GM23338 (cell line): ENCODE results near the gene UNC13D. TPM values are rescaled to one million over a fixed set of nuclear protein-coding genes. Genes with fewer than 3 reads are reported as not detected.

Source experiments
- ATAC-seq: fragments of 200-7000 bp; cut with Tn5 transposase; 3 replicates; pipeline ENCODE4 v1.9.1; 2020
- DNase-seq: peaks from one replicate; pipeline ENCODE4 v3.0.0-alpha.2; 2015; ENCODE audit warnings: low spot score
- H2AFZ ChIP-seq: fragments of 200-600 bp; sonication (generic); 2 replicates; pipeline ENCODE4 v1.8.0; 2016; ENCODE audit warnings: antibody characterized with exemption, mild to moderate bottlenecking, moderate library complexity
- H3F3A ChIP-seq: fragments of 200-600 bp; sonication (generic); replicated peaks from 2 replicates; pipeline ENCODE4 v1.8.0; 2017; ENCODE audit warnings: antibody characterized with exemption, mixed run types, low read depth
- H3K27ac ChIP-seq: fragments of 200-600 bp; sonication (generic); 2 replicates; pipeline ENCODE4 v1.6.1; 2016; ENCODE audit warnings: low read depth
- H3K27me3 ChIP-seq: fragments of 200-600 bp; sonication (generic); 2 replicates; pipeline ENCODE4 v1.8.0; 2016; ENCODE audit warnings: mild to moderate bottlenecking, mixed run types, moderate library complexity; ENCODE audit not compliant: insufficient read depth
- H3K36me3 ChIP-seq: fragments of 200-600 bp; sonication (generic); 2 replicates; pipeline ENCODE4 v1.8.0; 2016; ENCODE audit warnings: mild to moderate bottlenecking; ENCODE audit not compliant: insufficient read depth
- H3K4me1 ChIP-seq: fragments of 200-600 bp; sonication (generic); 2 replicates; pipeline ENCODE4 v1.8.0; 2016; ENCODE audit warnings: mild to moderate bottlenecking, moderate library complexity; ENCODE audit not compliant: insufficient read depth
- H3K4me2 ChIP-seq: fragments of 200-600 bp; sonication (generic); 2 replicates; pipeline ENCODE4 v1.7.1; 2017; ENCODE audit warnings: mixed run types
- H3K4me3 ChIP-seq: fragments of 200-600 bp; sonication (generic); 2 replicates; pipeline ENCODE4 v1.6.1; 2016; ENCODE audit warnings: mixed run types
- H3K79me2 ChIP-seq: fragments of 200-600 bp; sonication (generic); replicated peaks from 2 replicates; pipeline ENCODE4 v1.8.0; 2017; ENCODE audit warnings: mild to moderate bottlenecking; ENCODE audit not compliant: insufficient read depth
- H3K9me2 ChIP-seq: fragments of 200-600 bp; sonication (generic); 2 replicates; pipeline ENCODE4 v1.8.0; 2017; ENCODE audit not compliant: insufficient read depth
- H4K20me1 ChIP-seq: fragments of 200-600 bp; sonication (generic); replicated peaks from 2 replicates; pipeline ENCODE4 v1.8.0; 2017; ENCODE audit warnings: mild to moderate bottlenecking; ENCODE audit not compliant: insufficient read depth
- H3K27ac Mint-ChIP-seq: 2 replicates; pipeline ENCODE4 v1.8.0; 2020; ENCODE audit warnings: inconsistent platforms, mild to moderate bottlenecking, moderate library complexity, mixed read lengths
- H3K27me3 Mint-ChIP-seq: 3 replicates; pipeline ENCODE4 v1.8.0; 2022; ENCODE audit warnings: low read depth, mild to moderate bottlenecking, moderate library complexity, mixed read lengths, inconsistent platforms; ENCODE audit not compliant: insufficient read depth, poor library complexity
- H3K36me3 Mint-ChIP-seq: 3 replicates; pipeline ENCODE4 v1.8.0; 2021; ENCODE audit warnings: low read depth, mild to moderate bottlenecking, inconsistent platforms, moderate library complexity, mixed read lengths
- H3K4me1 Mint-ChIP-seq: 3 replicates; pipeline ENCODE4 v1.8.0; 2020; ENCODE audit warnings: mild to moderate bottlenecking, inconsistent platforms, mixed read lengths
- H3K4me3 Mint-ChIP-seq: 3 replicates; pipeline ENCODE4 v1.8.0; 2021; ENCODE audit warnings: moderate library complexity, mild to moderate bottlenecking, inconsistent platforms, mixed read lengths
- H3K9me3 Mint-ChIP-seq: 3 replicates; pipeline ENCODE4 v1.8.0; 2020; ENCODE audit warnings: moderate library complexity, mild to moderate bottlenecking, inconsistent platforms, mixed read lengths
- CREB1 ChIP-seq: fragments of 250-450 bp; sonication (Bioruptor Pico); IDR thresholded peaks from 2 replicates; pipeline ENCODE4 v1.5.0; 2020; ENCODE audit warnings: low read depth, mild to moderate bottlenecking, moderate library complexity
- EZH2 ChIP-seq: fragments of 200-600 bp; sonication (generic); IDR thresholded peaks from one replicate; pipeline ENCODE4 v1.8.0; 2017; ENCODE audit warnings: antibody characterized with exemption, mild to moderate bottlenecking, low read depth; ENCODE audit not compliant: unreplicated experiment
- EZH2phosphoT487 ChIP-seq: fragments of 200-600 bp; sonication (generic); IDR thresholded peaks from one replicate; pipeline ENCODE4 v1.8.1; 2018; ENCODE audit warnings: antibody characterized with exemption; ENCODE audit not compliant: unreplicated experiment
- JUNB ChIP-seq: IDR thresholded peaks from one replicate; pipeline ENCODE4 v1.6.1; 2016; ENCODE audit warnings: antibody characterized with exemption; ENCODE audit not compliant: unreplicated experiment
- NANOG ChIP-seq: IDR thresholded peaks from 2 replicates; pipeline ENCODE4 v1.6.1; 2016; ENCODE audit warnings: antibody characterized with exemption, borderline replicate concordance
- POLR2AphosphoS5 ChIP-seq: IDR thresholded peaks from 2 replicates; pipeline ENCODE4 v1.6.1; 2016; ENCODE audit warnings: antibody characterized with exemption, low read depth
- STAT1 ChIP-seq: IDR thresholded peaks from one replicate; pipeline ENCODE4 v1.6.1; 2016; ENCODE audit warnings: antibody characterized with exemption; ENCODE audit not compliant: unreplicated experiment
- ZNF114 ChIP-seq: fragments of 250-450 bp; sonication (Bioruptor Pico); IDR thresholded peaks from 2 replicates; pipeline ENCODE4 v1.5.0; 2020; ENCODE audit warnings: mild to moderate bottlenecking, moderate library complexity
- ZNF331 ChIP-seq: fragments of 250-450 bp; sonication (Bioruptor Pico); IDR thresholded peaks from 2 replicates; pipeline ENCODE4 v1.5.0; 2020; ENCODE audit warnings: low read depth, mild to moderate bottlenecking, moderate library complexity
- polyA plus RNA-seq: library from polyadenylated mRNA; unstranded; fragments of >200 nt; fragmentation: Nextera tagmentation; extraction: Ambion mirVana; gene quantifications from 2 replicates; pipeline ENCODE4 v1.2.1, GENCODE V29; 2016
- total RNA-seq: library from RNA; depleted of rRNA; stranded (reverse); fragments of >200 nt; shearing (Covaris generic); gene quantifications from 2 replicates; pipeline ENCODE4 v1.2.3, GENCODE V29; 2014
- TF ChIP-seq, protein P1 (sequence below): IDR thresholded peaks from 2 replicates; pipeline ENCODE4 v1.6.1; 2016; ENCODE audit warnings: antibody characterized with exemption
- TF ChIP-seq, protein P2 (sequence below): fragments of 250-450 bp; sonication (Bioruptor Pico); IDR thresholded peaks from 2 replicates; pipeline ENCODE4 v1.5.0; 2020; ENCODE audit warnings: mild to moderate bottlenecking, moderate library complexity
- TF ChIP-seq, protein P3 (sequence below): IDR thresholded peaks from one replicate; pipeline ENCODE4 v1.6.1; 2018; ENCODE audit warnings: antibody characterized with exemption; ENCODE audit not compliant: unreplicated experiment
- TF ChIP-seq, protein P4 (sequence below), 2 experiments: fragments of 200-600 bp in 1 of 2; sonication (generic) in 1 of 2; conservative IDR thresholded peaks; 2 replicates each; pipeline versions ENCODE4 v1.5.1 to v1.6.1; 2016 to 2017; ENCODE audit warnings: antibody characterized with exemption in 2 of 2, low read depth in 2 of 2, mild to moderate bottlenecking in 2 of 2, moderate library complexity in 1 of 2

Gene UNC13D
- total and polyA plus RNA-seq, 2 experiments from 2014 or later, result 5.9 to 10.8 TPM

DNA sequence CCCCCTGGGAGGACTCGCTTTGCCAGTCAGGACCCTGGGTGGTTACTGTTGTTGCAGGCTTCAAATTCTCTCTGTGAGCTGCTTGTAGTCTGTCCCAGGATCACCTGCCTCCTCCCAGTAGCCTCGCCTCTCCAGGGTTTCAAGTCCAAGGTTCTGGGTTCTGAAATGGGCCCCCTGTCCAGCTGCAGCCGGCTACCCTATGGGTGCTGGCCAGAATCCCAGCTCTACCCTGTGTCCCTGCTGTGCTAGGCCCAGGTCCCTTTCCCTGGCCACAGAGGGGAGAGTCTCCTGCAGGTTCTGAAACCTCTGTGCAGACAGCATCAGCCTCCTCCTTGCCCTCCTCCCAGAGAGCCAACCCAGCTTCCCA is 21.4 kb downstream of the UNC13D start:
- no peaks in the 10 kb centered on the region for H3K9me3 Mint-ChIP-seq
- H3K36me3 ChIP-seq, result no peaks in the 10 kb centered on the region; the same call in none of the 2 replicates
- TF ChIP-seq, protein P1, sequence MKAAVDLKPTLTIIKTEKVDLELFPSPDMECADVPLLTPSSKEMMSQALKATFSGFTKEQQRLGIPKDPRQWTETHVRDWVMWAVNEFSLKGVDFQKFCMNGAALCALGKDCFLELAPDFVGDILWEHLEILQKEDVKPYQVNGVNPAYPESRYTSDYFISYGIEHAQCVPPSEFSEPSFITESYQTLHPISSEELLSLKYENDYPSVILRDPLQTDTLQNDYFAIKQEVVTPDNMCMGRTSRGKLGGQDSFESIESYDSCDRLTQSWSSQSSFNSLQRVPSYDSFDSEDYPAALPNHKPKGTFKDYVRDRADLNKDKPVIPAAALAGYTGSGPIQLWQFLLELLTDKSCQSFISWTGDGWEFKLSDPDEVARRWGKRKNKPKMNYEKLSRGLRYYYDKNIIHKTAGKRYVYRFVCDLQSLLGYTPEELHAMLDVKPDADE, result no peak
- TF ChIP-seq ZNF114 (CRISPR knock-in tag) (no peak), NANOG (no peak), POLR2AphosphoS5 (no peak), JUNB (no peak), STAT1 (no peak), ZNF331 (no peak), EZH2 (no peak), CREB1 (no peak), EZH2phosphoT487 (no peak)
- TF ChIP-seq, protein P2, sequence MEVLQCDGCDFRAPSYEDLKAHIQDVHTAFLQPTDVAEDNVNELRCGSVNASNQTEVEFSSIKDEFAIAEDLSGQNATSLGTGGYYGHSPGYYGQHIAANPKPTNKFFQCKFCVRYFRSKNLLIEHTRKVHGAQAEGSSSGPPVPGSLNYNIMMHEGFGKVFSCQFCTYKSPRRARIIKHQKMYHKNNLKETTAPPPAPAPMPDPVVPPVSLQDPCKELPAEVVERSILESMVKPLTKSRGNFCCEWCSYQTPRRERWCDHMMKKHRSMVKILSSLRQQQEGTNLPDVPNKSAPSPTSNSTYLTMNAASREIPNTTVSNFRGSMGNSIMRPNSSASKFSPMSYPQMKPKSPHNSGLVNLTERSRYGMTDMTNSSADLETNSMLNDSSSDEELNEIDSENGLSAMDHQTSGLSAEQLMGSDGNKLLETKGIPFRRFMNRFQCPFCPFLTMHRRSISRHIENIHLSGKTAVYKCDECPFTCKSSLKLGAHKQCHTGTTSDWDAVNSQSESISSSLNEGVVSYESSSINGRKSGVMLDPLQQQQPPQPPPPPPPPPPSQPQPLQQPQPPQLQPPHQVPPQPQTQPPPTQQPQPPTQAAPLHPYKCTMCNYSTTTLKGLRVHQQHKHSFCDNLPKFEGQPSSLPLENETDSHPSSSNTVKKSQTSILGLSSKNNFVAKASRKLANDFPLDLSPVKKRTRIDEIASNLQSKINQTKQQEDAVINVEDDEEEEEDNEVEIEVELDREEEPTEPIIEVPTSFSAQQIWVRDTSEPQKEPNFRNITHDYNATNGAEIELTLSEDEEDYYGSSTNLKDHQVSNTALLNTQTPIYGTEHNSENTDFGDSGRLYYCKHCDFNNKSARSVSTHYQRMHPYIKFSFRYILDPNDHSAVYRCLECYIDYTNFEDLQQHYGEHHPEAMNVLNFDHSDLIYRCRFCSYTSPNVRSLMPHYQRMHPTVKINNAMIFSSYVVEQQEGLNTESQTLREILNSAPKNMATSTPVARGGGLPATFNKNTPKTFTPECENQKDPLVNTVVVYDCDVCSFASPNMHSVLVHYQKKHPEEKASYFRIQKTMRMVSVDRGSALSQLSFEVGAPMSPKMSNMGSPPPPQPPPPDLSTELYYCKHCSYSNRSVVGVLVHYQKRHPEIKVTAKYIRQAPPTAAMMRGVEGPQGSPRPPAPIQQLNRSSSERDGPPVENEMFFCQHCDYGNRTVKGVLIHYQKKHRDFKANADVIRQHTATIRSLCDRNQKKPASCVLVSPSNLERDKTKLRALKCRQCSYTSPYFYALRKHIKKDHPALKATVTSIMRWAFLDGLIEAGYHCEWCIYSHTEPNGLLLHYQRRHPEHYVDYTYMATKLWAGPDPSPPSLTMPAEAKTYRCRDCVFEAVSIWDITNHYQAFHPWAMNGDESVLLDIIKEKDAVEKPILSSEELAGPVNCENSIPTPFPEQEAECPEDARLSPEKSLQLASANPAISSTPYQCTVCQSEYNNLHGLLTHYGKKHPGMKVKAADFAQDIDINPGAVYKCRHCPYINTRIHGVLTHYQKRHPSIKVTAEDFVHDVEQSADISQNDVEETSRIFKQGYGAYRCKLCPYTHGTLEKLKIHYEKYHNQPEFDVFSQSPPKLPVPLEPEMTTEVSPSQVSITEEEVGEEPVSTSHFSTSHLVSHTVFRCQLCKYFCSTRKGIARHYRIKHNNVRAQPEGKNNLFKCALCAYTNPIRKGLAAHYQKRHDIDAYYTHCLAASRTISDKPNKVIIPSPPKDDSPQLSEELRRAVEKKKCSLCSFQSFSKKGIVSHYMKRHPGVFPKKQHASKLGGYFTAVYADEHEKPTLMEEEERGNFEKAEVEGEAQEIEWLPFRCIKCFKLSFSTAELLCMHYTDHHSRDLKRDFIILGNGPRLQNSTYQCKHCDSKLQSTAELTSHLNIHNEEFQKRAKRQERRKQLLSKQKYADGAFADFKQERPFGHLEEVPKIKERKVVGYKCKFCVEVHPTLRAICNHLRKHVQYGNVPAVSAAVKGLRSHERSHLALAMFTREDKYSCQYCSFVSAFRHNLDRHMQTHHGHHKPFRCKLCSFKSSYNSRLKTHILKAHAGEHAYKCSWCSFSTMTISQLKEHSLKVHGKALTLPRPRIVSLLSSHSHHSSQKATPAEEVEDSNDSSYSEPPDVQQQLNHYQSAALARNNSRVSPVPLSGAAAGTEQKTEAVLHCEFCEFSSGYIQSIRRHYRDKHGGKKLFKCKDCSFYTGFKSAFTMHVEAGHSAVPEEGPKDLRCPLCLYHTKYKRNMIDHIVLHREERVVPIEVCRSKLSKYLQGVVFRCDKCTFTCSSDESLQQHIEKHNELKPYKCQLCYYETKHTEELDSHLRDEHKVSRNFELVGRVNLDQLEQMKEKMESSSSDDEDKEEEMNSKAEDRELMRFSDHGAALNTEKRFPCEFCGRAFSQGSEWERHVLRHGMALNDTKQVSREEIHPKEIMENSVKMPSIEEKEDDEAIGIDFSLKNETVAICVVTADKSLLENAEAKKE (CRISPR knock-in tag), result no peak
- TF ChIP-seq, protein P3, sequence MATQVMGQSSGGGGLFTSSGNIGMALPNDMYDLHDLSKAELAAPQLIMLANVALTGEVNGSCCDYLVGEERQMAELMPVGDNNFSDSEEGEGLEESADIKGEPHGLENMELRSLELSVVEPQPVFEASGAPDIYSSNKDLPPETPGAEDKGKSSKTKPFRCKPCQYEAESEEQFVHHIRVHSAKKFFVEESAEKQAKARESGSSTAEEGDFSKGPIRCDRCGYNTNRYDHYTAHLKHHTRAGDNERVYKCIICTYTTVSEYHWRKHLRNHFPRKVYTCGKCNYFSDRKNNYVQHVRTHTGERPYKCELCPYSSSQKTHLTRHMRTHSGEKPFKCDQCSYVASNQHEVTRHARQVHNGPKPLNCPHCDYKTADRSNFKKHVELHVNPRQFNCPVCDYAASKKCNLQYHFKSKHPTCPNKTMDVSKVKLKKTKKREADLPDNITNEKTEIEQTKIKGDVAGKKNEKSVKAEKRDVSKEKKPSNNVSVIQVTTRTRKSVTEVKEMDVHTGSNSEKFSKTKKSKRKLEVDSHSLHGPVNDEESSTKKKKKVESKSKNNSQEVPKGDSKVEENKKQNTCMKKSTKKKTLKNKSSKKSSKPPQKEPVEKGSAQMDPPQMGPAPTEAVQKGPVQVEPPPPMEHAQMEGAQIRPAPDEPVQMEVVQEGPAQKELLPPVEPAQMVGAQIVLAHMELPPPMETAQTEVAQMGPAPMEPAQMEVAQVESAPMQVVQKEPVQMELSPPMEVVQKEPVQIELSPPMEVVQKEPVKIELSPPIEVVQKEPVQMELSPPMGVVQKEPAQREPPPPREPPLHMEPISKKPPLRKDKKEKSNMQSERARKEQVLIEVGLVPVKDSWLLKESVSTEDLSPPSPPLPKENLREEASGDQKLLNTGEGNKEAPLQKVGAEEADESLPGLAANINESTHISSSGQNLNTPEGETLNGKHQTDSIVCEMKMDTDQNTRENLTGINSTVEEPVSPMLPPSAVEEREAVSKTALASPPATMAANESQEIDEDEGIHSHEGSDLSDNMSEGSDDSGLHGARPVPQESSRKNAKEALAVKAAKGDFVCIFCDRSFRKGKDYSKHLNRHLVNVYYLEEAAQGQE, result no peak
- TF ChIP-seq, protein P4, sequence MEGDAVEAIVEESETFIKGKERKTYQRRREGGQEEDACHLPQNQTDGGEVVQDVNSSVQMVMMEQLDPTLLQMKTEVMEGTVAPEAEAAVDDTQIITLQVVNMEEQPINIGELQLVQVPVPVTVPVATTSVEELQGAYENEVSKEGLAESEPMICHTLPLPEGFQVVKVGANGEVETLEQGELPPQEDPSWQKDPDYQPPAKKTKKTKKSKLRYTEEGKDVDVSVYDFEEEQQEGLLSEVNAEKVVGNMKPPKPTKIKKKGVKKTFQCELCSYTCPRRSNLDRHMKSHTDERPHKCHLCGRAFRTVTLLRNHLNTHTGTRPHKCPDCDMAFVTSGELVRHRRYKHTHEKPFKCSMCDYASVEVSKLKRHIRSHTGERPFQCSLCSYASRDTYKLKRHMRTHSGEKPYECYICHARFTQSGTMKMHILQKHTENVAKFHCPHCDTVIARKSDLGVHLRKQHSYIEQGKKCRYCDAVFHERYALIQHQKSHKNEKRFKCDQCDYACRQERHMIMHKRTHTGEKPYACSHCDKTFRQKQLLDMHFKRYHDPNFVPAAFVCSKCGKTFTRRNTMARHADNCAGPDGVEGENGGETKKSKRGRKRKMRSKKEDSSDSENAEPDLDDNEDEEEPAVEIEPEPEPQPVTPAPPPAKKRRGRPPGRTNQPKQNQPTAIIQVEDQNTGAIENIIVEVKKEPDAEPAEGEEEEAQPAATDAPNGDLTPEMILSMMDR (conservative IDR thresholded peaks at IDR 0.05; ENCODE audit: low read depth in 2 of 2), result no peak
- ATAC-seq (no peak), DNase-seq (no peak)
- no peak overlapping the region for H3K4me2 ChIP-seq
- H3K4me1 Mint-ChIP-seq, result peaks cover 5% of the 10 kb centered on the region; the same call in 2 of the 3 replicates
- H3K79me2 ChIP-seq, result no peaks in the 10 kb centered on the region
- peaks cover 15% of the 10 kb centered on the region; the same call in 1 of the 2 replicates for H3F3A ChIP-seq
- peaks cover 4% of the 10 kb centered on the region for H3K27me3 Mint-ChIP-seq
- H3K27me3 ChIP-seq, result no peaks in the 10 kb centered on the region
- H3K4me1 ChIP-seq, result peaks cover 9% of the 10 kb centered on the region
- H3K36me3 Mint-ChIP-seq, result peaks cover 41% of the 10 kb centered on the region
- no peak overlapping the region for H3K27ac ChIP-seq
- H3K4me3 ChIP-seq, result no peak overlapping the region
- H2AFZ ChIP-seq, result no peak overlapping the region
- H3K4me3 Mint-ChIP-seq, result no peak overlapping the region
- H3K9me2 ChIP-seq, result no peaks in the 10 kb centered on the region
- H4K20me1 ChIP-seq, result no peaks in the 10 kb centered on the region; the same call in 1 of the 2 replicates
- no peak overlapping the region for H3K27ac Mint-ChIP-seq
